HG03439 (cell line): ENCODE data around the gene ZNF765.
"Not testable (repeated sequence)": the region's sequence is repeated elsewhere in the genome, so short reads cannot be mapped to it uniquely, and the experiment has no call there.

ENCODE experiments used
- ATAC-seq: cut with Tn5 transposase; IDR thresholded peaks from one replicate; pipeline ENCODE4 v1.9.1; 2021; ENCODE audit warnings: mild to moderate bottlenecking, moderate library complexity; ENCODE audit not compliant: unreplicated experiment

ZNF765 gene

GRCh38 chr19:53475470-53475869 lies 80.5 kb downstream of the ZNF765 start:
- not testable (repeated sequence) for ATAC-seq
